NOMO-1 treated with DMSO at 0.1 percent for 48 hours (cell line): ENCODE data around the gene OOSP2.
"Not testable (repeated sequence)": the region's sequence is repeated elsewhere in the genome, so short reads cannot be mapped to it uniquely, and the experiment has no call there.

Experiments used
- DNase-seq: peaks from one replicate; lab custom pipeline; 2025; ENCODE audit not compliant: unreplicated experiment; lab: John Stamatoyannopoulos, UW

The OOSP2 gene, protein sequence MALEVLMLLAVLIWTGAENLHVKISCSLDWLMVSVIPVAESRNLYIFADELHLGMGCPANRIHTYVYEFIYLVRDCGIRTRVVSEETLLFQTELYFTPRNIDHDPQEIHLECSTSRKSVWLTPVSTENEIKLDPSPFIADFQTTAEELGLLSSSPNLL

DNA sequence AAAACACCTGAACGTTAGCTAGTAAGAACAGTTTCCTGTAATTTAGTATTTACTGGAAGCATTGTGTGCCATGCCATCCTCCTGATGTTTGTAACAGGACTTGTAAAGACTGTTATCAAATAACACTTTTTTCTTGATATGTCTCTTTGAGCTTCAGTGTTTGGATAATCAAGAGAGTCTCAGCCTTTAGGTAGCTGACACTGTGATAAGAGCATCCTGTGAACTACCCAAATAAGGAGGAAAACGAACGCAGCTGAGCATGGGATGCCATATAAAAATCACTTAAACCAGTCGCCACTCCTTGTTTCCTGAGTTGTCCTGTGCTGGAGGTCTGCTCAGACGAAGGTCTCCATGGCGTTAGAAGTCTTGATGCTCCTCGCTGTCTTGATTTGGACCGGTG, at the start of gene OOSP2:
Gene OOSP2 (plus strand): TSS at position 301 of the 400 bp plus-strand sequence. CDS start 51 bp downstream, at position 352.
- no peak for DNase-seq

DNA sequence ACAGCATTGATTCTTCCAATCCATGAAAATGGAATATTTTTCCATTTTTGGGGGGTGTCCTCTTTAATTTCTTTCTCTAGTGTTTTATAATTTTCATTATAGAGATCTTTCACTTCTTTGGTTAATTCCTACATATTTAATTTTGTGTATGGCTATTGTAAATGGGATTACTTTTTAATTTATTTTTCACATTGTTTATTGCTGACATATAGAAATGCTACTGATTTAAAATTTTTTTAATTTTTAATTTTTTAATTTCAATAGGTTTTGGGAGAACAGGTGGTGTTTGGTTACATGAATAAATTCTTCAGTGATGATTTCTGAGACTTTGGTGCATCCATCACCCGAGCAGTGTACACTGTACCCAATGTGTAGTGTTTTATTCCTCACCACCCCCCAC, 49.8 kb upstream of the OOSP2 start:
- no peak for DNase-seq

DNA sequence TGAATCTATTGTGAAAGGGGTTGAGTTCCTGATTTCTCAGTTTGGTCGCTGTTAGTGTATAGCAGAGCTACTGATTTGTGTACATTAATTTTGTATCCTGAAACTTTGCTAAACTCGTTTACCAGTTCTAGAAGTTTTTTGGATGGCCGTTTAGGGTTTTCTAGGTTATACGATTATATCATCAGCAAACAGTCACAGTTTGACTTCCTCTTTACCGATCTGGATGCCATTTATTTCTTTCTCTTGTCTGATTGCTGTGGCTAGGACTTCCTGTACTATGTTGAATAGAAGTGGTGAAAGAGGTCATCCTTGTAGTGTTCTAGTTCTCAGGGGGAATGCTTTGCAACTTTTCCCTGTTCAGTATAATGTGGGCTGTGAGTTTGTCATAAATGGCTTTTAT, 47.8 kb upstream of the OOSP2 start:
- DNase-seq: no peak

DNA sequence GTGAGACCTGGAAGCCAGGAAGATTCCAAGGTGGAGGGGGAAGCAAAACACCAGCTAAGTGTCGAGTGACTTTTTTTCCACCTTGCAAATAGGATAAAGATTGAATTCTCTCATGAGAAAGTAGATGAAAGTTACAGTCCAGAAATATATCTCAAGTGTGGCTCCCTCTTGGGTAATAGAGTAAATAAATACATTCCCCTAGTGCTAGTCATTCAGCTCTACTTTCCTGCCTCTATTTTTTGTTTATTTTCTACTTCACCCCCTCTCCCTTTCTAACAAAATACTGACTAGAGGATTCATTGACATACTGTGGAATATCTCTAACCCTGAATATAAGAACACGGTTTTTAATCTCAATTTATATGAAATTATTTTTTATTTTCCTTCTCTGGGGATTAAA, 42.4 kb upstream of the OOSP2 start:
- no peak for DNase-seq

DNA sequence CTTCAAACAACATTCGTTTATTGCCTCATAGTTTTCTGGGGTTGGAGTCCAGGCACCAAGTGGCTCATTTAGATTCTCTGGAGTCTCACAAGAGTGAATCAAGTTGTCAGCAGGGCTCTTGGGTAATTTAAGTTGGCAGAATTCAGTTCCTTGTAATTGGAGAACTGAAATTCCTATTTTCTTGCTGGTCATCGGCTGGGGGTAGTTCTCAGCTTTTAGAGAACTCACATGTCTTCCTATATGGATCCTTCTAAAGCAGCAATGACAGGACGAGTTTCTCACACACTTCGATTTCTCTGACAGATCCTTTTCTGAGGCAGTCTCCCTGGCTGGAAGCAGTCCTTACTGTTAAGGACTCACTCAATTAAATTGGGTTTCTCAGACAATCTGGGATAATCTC, 40.5 kb upstream of the OOSP2 start:
- no peak for DNase-seq

DNA sequence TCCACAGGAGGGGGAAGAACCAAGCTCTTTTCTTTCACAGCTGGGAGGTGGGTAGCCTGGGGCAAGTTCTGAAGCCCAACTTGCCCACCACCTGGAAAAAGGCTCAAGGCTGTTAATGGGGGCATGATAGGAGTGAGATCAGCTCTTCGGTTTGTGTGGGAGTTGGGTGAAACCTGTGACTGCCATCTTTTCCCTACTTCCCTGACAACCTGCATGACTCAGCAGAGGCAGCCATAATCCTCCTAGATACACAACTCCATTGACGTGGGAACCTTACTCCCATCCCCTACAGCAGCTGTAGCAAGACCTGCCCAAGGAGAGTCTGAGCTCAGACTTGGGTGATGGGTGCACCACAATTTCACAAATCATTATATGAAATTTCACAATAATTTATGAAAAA, 36.5 kb upstream of the OOSP2 start:
- no peak for DNase-seq

DNA sequence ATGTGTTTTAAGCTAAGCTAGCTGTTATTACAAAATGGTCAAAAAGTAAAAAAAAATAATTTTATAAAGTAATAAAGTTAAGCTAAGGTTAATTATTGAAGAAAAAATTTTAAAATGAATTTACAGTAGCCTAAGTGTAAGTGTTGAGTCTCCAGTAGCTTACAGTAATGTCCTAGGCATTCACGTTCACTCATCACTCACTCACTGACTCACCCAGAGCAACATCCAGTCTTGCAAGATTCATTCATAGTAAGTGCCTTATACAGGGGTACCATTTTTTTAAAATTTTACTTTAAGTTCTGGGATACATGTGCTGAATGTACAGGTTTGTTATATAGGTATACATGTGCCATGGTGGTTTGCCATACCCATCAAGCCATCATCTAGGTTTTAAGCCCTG, 34.8 kb upstream of the OOSP2 start:
- no peak for DNase-seq

DNA sequence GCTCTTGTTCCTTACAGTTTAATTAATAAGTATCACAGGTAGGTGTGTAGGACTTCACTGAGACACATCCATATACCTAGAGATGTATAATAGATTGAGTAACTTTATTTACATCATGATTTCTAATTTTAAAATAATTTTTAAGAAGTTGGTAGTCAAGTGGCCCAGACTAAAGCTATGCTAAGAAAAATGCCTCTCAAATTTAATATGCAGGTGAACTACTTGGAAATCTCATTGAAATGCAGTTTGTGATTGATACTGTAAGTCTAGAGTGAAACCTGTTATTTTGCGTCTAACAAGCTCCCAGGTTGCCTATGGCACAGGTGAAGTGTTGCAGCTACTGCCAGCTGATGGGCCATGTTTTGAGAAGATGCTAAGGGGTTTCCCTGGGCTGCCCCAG, 23.3 kb upstream of the OOSP2 start, which contains the start of gene OOSP4B:
Gene OOSP4B (plus strand): TSS at position 301 of the 400 bp plus-strand sequence.
- no peak for DNase-seq

DNA sequence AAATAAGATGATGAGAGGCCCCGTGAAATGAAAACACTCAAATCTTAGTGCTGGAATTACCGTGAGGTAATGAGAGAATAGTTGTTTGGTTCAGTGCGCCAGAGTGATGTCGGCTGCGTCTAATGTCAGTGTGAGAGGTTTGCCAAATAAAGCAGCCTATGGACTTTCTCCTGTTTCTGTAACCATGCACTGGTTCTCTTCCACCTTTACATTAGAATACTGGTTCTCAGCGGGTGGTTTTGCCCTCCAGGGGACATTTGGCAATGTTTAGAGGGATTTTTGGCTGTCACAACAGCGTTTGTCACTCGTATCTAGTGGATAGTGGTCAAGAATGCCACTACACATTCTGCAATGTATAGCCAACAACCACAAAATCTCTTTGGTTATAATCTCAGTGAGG, 22.2 kb upstream of the OOSP2 start:
- no peak for DNase-seq

DNA sequence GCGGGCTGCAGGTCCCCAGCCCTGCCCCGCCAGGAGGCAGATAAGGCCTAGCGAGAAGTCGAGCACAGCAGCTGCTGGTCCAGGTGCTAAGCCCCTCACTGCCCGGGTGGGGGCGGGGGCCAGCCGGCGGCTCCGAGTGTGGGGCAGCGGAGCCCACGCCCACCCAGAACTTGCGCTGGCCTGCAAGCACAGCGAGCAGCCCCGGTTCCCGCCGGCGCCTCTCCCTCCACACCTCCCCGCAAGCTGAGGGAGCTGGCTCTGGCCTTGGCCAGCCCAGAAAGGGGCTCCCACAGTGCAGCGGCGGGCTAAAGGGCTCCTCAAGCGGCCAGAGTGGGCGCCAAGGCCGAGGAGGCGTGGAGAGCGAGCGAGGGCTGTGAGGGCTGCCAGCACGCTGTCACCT, 19.8 kb upstream of the OOSP2 start:
- DNase-seq: not testable (repeated sequence)

DNA sequence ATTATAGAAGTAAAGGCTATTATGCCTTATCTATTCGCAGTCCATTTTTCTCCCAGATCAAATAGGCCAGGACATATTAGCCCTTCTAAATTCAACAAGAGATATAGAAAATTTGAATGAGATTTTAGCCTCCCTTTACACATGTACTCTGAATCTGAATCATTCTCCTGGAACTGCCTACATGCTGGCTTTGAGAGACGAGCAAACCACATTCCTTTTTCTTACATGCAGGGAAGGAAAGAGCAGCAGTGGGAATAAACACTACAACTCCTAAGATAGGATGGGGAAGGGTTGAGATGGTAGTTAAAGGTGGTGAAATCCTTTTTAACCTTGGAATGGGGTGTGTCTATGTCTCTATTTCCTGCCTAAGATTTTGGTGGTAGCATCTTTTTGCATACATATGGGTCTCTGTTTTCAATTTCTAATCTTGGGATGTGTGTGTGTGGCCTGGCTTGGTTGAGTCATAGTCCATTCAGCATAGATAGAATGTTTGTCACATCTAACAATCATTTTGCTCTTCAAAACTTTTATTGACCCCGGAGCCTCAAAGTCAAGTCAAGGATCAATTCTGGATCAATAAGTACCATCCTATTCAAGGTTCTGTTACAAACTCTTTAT, 11.1 kb upstream of the OOSP2 start:
- DNase-seq: no peak

DNA sequence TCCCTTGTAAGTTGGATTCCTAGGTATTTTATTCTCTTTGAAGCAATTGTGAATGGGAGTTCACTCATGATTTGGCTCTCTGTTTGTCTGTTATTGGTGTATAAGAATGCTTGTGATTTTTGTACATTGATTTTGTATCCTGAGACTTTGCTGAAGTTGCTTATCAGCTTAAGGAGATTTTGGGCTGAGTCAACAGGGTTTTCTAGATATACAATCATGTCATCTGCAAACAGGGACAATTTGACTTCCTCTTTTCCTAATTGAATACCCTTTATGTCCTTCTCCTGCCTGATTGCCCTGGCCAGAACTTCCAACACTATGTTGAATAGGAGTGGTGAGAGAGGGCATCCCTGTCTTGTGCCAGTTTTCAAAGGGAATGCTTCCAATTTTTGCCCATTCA, 10.2 kb downstream of the OOSP2 start:
- DNase-seq: not testable (repeated sequence)

DNA sequence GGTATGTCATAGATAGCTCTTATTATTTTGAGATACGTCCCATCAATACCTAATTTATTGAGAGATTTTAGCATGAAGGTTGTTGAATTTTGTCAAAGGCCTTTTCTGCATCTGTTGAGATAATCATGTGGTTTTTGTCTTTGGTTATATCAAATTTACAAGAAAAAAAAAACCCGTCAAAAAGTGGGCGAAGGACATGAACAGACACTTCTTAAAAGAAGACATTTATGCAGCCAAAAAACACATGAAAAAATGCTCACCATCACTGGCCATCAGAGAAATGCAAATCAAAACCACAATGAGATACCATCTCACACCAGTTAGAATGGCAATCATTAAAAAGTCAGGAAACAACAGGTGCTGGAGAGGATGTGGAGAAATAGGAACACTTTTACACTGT, 10.6 kb downstream of the OOSP2 start:
- DNase-seq: not testable (repeated sequence)

DNA sequence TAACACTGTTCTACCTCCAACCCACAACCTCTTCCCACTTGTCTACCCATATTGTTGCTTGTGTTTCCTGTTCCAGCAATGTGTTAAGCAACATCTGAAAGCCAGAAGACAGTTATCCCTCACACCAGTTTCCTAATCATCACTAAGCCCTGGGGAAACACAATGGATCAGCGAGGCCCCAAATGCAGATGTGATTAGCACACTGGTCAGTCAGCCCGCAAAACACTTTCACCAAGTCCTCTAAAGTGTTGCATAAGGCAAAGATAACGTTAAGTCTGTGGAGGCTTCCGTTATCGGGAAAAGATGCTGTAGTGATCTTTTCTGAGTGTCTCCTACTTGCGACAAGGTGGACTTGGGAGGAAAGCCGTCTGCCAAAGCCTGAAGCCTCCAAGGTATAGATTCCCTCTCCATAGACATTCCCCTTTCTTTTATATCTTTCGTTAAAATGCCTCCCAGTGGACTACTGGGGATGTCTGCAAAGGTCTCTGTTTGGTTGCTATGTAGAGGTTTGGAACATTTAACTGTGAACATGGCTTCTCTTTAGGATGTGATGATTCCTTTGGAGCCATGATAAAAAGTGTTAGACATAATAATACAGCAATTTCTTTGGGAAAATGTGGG, 16.2 kb downstream of the OOSP2 start, which contains the start of gene MS4A3:
Gene MS4A3 (plus strand): TSS at position 317 of the 621 bp plus-strand sequence. CDS start 4,496 bp downstream, outside the sequence.
- DNase-seq: peak; percentile 85

DNA sequence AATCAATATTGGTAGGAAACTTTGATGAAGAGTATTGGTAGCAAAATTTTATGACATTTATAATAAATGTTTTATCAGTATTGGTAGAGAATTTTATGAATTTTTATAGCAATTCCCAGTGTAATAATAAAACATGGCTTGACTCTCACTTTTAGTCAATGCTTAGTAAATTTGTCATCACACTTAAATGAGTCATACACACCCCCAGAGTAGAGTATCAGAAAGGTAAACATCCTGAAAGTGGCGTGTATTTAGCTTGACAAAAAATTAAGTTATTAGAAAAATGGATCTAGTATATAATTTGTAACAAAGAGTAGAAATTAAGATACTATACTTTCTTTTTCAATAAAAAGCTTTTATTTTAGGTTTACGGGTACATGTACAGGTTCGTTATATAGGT, 18.8 kb downstream of the OOSP2 start:
- no peak for DNase-seq

DNA sequence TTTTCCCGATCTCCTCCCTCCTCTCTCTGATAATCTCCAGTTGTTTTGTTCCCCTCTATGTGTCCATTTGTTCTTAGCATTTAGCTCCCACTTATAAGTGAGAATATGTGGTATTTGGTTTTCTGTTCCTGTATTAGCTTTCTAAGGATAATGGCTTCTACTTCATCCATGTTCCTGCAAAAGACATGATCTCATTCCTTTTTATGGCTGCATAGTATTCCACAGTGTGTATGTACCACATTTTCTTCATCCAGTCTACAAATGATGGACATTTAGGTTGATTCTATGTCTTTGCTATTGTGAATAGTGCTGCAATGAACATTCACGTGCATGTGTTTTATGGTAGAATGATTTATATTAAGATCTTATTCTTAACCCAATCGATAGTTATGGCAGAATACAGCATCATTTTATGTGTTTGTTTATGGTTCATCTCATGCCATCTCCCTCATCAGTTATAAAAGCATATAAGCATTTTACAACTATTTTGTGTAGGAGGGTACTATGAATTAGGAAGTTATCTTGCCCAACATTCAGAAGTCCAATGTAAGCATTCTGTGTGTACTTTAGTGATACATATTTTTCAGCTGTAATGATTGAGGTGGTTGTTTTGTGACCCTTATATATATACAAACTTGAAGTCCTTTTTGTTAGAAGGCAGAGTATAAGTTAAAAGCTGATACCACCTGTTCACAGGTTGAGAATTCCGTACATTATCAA, 19.5 kb downstream of the OOSP2 start:
- DNase-seq: no peak

DNA sequence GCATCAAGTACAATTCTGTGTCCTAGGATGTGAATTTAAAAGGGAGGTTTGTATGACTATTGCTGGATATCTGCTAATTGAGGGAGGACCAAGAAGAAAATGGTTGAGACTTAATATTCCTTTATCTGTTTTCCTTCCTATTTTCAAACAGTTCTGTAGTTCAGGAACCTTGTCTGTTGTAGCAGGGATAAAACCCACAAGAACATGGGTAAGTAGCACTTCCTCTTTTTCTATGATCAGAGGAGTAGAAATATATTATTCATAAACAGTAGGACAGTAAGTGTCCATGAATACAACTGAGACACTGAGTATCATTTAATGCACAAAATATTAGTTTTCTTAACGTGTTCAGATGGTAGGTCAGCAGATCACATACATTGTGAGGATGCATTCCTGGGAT, 23.9 kb downstream of the OOSP2 start:
- DNase-seq: peak; percentile 76

DNA sequence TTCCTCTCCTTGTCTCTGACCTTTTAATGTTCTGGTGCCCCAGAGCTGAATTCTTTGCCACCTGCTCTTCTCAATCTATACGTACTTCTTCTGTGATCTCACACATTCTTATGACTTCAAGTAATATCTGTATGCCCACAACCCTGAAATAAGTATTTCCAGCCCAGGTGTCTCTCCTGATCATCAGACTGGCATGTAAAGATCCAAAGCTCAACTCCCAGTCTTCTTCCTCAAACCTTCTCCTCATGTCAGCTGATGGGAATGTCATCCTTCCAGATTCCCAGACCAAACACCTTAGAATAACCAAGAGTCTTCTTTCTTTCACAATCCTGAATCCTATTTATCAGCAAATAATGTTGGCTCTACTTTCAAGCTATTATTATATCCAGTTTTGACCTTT, 25.6 kb downstream of the OOSP2 start:
- DNase-seq: no peak

DNA sequence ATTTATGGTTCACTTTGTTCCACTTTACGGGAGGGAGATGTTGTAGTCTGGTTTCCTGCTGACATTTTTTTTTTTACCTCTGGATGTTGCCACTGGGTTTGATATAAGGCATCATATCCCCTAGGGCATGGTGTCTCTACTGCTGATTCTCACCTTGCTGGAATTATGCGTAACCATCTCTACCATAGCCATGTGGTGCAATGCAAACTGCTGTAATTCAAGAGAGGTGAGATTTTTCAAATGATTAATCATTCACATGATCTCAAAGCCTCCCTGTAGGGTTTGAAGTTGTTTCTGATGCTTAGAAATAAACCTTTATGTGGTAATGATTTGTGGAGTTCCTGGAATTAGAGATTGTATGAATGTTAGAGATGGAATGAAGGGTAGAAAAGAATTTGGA, 29.2 kb downstream of the OOSP2 start:
- no peak for DNase-seq

DNA sequence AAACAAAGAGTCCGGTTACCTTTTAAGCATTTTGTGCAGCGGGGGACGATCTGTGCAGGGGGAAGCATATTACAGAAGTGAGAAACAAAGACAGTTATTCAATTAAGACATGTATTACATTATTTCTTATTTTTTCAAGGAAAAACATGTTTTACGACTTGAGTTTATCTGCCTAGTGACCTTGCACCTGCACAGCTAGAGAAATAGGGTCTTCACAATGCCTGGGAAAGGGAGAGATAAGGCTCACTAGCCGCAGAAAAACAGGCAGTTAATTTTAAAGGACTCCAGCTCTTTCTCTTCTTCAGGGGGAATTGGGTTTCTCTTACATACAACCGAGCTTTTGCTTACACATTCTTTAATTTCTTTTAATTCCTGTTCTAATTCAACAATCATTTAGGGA, 31.4 kb downstream of the OOSP2 start:
- not testable (repeated sequence) for DNase-seq

DNA sequence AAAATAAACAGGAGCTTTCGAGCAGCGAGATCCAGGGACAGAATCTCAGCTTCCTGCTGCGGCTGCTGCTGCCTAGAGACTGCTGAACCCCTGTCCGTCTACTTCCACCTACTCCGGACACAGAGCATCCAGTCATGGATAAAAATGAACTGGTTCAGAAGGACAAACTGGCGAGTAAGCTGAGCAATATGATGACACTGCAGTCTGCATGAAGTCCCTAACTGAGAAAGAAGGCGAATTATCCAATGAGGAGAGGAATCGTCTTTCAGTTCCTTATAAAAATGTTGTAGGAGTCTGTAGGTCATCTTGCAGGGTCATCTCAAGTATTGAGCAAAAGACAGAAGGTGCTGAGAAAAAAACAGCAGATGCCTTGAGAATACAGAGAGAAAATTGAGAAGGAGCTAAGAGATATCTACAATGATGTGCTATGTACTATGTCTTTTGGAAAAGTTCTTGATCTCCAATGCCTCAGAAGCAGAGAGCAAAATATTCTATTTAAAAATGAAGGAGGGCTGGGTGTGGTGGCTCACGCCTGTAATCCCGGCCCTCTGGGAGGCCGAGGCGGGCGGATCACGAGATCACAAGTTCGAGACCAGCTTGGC, 37.1 kb downstream of the OOSP2 start:
- DNase-seq: no peak
